Osteoblast (primary cell): ENCODE data around the gene FGD4. TPM values are rescaled to one million over a fixed set of nuclear protein-coding genes. Genes with fewer than 3 reads are reported as not detected.

Experiments
- DNase-seq: peaks from one replicate; pipeline ENCODE4 v3.0.0; 2011; ENCODE audit warnings: low spot score, mixed read lengths; ENCODE audit not compliant: insufficient read length; ENCODE audit errors: missing footprints
- H2AFZ ChIP-seq: 2 replicates; pipeline ENCODE4 v1.6.0; 2011; ENCODE audit warnings: mild to moderate bottlenecking, low read length
- H3K27ac ChIP-seq: 2 replicates; pipeline ENCODE4 v1.5.1; 2011; ENCODE audit warnings: mild to moderate bottlenecking, low read depth, low read length, moderate library complexity
- H3K27me3 ChIP-seq: 2 replicates; pipeline ENCODE4 v1.6.0; 2012; ENCODE audit warnings: mild to moderate bottlenecking, control low read depth, inconsistent platforms, low read length, moderate library complexity; ENCODE audit not compliant: insufficient read depth
- H3K36me3 ChIP-seq: 2 replicates; pipeline ENCODE4 v1.5.1; 2011; ENCODE audit warnings: mild to moderate bottlenecking, low read length, control low read depth, moderate library complexity; ENCODE audit not compliant: insufficient read depth
- H3K4me1 ChIP-seq: 2 replicates; pipeline ENCODE4 v1.5.1; 2011; ENCODE audit warnings: mild to moderate bottlenecking, low read length, control low read depth, moderate library complexity; ENCODE audit not compliant: insufficient read depth
- H3K4me2 ChIP-seq: 2 replicates; pipeline ENCODE4 v1.6.0; 2011; ENCODE audit warnings: mild to moderate bottlenecking, low read length; ENCODE audit not compliant: insufficient read depth
- H3K4me3 ChIP-seq: fragments of 200-600 bp; sonication (generic); 3 replicates; pipeline ENCODE4 v1.5.1; 2012; ENCODE audit warnings: mild to moderate bottlenecking, low read length, inconsistent platforms; ENCODE audit not compliant: insufficient read depth
- H3K79me2 ChIP-seq: 2 replicates; pipeline ENCODE4 v1.6.0; 2012; ENCODE audit warnings: mild to moderate bottlenecking, low read length, control low read depth, inconsistent platforms; ENCODE audit not compliant: insufficient read depth
- H3K9me3 ChIP-seq: 2 replicates; pipeline ENCODE4 v1.5.1; 2011; ENCODE audit warnings: low read depth, low read length, control low read depth
- H4K20me1 ChIP-seq: 2 replicates; pipeline ENCODE4 v1.6.0; 2012; ENCODE audit warnings: mild to moderate bottlenecking, low read length, control low read depth; ENCODE audit not compliant: insufficient read depth
- CTCF ChIP-seq: IDR thresholded peaks from 2 replicates; pipeline ENCODE4 v1.5.1; 2011; ENCODE audit warnings: mild to moderate bottlenecking, low read depth, low read length, moderate library complexity; ENCODE audit errors: extremely low read depth
- total RNA-seq: library from RNA; depleted of rRNA; stranded (reverse); fragments of >200 nt; gene quantifications from 2 replicates; pipeline ENCODE4 v1.2.3, GENCODE V29; 2012

The FGD4 gene
- total RNA-seq, 1 donor, result 11.9 TPM

GRCh38 chr12:32651956-32652210 is 252.5 kb downstream of the FGD4 start:
- Histone ChIP-seq H3K27ac (no peak overlapping the region), H3K4me3 (no peak overlapping the region), H2AFZ (no peak overlapping the region), H3K9me3 (no peaks in the 10 kb centered on the region), H3K4me1 (no peaks in the 10 kb centered on the region), H3K36me3 (no peaks in the 10 kb centered on the region), H3K27me3 (no peaks in the 10 kb centered on the region), H4K20me1 (no peaks in the 10 kb centered on the region), H3K4me2 (no peak overlapping the region), H3K79me2 (no peaks in the 10 kb centered on the region)
- TF ChIP-seq CTCF, result no peak
- no peak for DNase-seq

GRCh38 chr12:32659908-32660440 is 260.6 kb downstream of the FGD4 start:
- Histone ChIP-seq H2AFZ (peak overlapping the region; percentile 25), H3K9me3 (no peaks in the 10 kb centered on the region), H3K27ac (peak overlapping the region; percentile 28), H3K4me2 (no peak overlapping the region), H3K27me3 (no peaks in the 10 kb centered on the region), H4K20me1 (no peaks in the 10 kb centered on the region), H3K79me2 (no peaks in the 10 kb centered on the region), H3K4me1 (peaks cover 5% of the 10 kb centered on the region), H3K4me3 (no peak overlapping the region), H3K36me3 (no peaks in the 10 kb centered on the region)
- no peak for TF ChIP-seq CTCF
- DNase-seq, result no peak

- Histone ChIP-seq H3K27me3 (no peaks in the 10 kb centered on the region), H3K79me2 (no peaks in the 10 kb centered on the region), H3K36me3 (no peaks in the 10 kb centered on the region), H3K4me2 (no peak overlapping the region), H3K27ac (no peak overlapping the region), H3K4me3 (no peak overlapping the region), H3K4me1 (peaks cover 5% of the 10 kb centered on the region), H2AFZ (no peak overlapping the region), H3K9me3 (no peaks in the 10 kb centered on the region), H4K20me1 (no peaks in the 10 kb centered on the region)
- DNase-seq, result no peak
- TF ChIP-seq CTCF, result no peak
Measured at GRCh38 chr12:32661706-32662105, 262.3 kb downstream of the FGD4 start.

GRCh38 chr12:32662665-32663064 is 263.3 kb downstream of the FGD4 start:
- Histone ChIP-seq H3K4me3 (no peak overlapping the region), H4K20me1 (no peaks in the 10 kb centered on the region), H3K9me3 (no peaks in the 10 kb centered on the region), H3K79me2 (no peaks in the 10 kb centered on the region), H3K4me1 (peaks cover 5% of the 10 kb centered on the region), H3K36me3 (no peaks in the 10 kb centered on the region), H3K27me3 (no peaks in the 10 kb centered on the region), H3K27ac (no peak overlapping the region), H2AFZ (no peak overlapping the region), H3K4me2 (no peak overlapping the region)
- no peak for TF ChIP-seq CTCF
- no peak for DNase-seq
